ENCODE results near the gene TRIM65. TPM values are rescaled to one million over a fixed set of nuclear protein-coding genes. Genes with fewer than 3 reads are reported as not detected.

TRIM65 gene
- total and polyA plus RNA-seq, 2 of the 13 experiments (the other 11 are each of a cell fraction or from before 2014, with no cell fraction given), result 10.3 to 22.4 TPM

DNA sequence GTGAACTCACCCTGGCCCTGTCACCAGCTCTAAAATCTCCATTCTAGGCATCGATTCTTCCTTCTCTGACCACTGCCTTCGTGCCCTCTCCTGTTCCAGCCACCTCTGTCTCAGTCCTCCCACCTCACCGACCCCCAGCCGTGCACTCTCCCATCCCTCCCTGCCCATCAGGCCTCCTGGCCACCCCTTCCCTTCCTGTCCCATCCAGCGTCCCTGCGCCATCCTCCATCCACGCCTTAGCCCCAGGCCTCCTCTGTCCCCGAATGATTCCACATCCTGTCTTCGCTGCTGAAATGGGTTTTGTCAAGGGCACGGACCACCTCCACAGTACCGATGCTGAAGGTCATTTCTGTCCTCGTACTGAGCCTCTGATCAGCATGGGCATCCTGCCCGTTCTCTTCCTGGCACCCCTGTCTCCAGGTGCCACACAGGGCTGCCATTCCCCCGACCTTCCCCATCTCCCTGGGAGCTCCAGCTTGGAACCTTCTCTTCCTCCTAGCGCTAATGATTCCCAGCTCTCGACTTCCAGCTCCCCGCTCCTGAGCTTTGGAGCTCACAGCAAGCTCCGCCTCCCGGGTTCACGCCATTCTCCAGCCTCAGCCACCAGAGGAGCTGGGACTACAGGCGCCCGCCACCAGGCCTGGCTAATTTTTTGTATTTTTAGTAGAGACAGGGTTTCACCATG, 2.6 kb downstream of the TRIM65 start (continued):
- TF ChIP-seq NR2F1 (CRISPR knock-in tag; IDR thresholded peaks at IDR 0.05) (no peak), NFKBIZ (CRISPR knock-in tag; IDR thresholded peaks at IDR 0.05) (no peak), FOXK1 (CRISPR knock-in tag; IDR thresholded peaks at IDR 0.05; ENCODE audit: borderline replicate concordance, low read depth) (no peak), SP2 (CRISPR knock-in tag; IDR thresholded peaks at IDR 0.05) (no peak), ZNF569 (CRISPR knock-in tag; IDR thresholded peaks at IDR 0.05; ENCODE audit: borderline replicate concordance) (no peak)
- TF ChIP-seq, protein P1, sequence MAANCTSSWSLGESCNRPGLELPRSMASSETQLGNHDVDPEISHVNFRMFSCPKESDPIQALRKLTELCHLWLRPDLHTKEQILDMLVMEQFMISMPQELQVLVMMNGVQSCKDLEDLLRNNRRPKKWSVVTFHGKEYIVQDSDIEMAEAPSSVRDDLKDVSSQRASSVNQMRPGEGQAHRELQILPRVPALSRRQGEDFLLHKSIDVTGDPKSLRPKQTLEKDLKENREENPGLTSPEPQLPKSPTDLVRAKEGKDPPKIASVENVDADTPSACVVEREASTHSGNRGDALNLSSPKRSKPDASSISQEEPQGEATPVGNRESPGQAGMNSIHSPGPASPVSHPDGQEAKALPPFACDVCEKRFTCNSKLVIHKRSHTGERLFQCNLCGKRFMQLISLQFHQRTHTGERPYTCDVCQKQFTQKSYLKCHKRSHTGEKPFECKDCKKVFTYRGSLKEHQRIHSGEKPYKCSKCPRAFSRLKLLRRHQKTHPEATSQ (CRISPR knock-in tag; IDR thresholded peaks at IDR 0.05; ENCODE audit: borderline replicate concordance), result no peak

DNA sequence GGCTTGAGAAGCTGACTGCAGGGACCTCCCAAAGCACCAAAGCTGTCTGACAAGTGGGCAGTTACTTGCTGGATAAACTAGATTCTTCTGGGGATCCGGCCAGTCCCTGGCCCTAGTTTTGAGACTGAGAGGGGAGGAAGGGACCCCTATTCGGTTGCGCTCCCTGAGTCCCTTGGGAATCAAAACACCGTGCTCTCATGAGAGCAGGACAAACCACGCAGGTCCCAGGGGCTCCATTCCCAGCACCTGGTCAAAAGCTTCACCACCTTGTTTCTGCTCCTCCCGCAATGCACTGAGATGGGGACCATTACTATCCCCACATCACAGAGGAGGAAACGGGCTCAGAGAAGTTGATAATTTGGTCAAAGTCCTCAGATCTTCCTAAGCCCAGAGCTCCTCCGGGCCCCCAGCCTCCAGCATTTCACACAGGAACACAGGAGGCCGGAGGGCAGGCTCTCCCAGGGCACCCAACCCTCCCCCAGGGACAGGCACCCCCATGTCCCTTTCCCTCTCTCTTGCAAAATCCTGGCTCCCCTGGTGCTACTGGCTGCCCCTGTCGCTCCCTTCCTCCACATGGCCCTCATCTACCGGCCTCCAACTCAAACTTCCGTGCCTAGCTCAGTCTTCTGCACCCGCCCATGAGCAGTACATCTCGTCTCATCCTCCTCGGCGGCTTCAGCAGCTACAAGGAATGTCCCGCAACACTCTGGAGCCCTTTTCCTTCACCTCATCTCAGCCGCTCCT, 3.3 kb downstream of the TRIM65 start:
- FAIRE-seq (no peak), DNase-seq (ENCODE audit: low spot score) (no peak), ATAC-seq (no peak)
- CTCF ChIA-PET (ENCODE audit: low intra/inter-chr PET ratio, low total read pairs), result no interaction called here
- intact Hi-C loops (cut with micrococcal nuclease; ENCODE audit: unreplicated experiment) (loop anchor here (5.0 kb wide), 1 partner anchor 36 kb away; the partner anchor contains the start of gene WBP2), in situ Hi-C loops (cut with HindIII; ENCODE audit: extremely low pct_ligation_motif_present, low pct_unique_long_range_greater_than_20kb) (no loop called here)
- peaks cover 3 to 8% of the 10 kb centered on the region in 2 experiments; a peak in 2 of 5 replicates for H3K36me3 ChIP-seq (replicated peaks in 1 of 2; ENCODE audit: control insufficient read depth in 1 of 2, insufficient read depth in 2 of 2, low read length in 2 of 2)
- peak overlapping the region; percentile 91 for H3K4me2 ChIP-seq (ENCODE audit: low read depth, low read length)
- no peaks in the 10 kb centered on the region for H4K20me1 ChIP-seq (ENCODE audit: insufficient read depth, low read length)
- no peak overlapping the region for H3K27ac ChIP-seq (ENCODE audit: extremely low read length, insufficient read depth, low read length)
- H3K4me1 ChIP-seq (ENCODE audit: insufficient read depth, low read length), result peaks cover 61% of the 10 kb centered on the region
- H3K9ac ChIP-seq (ENCODE audit: insufficient read depth, low read depth, low read length), result peak overlapping the region; percentile 71
- H3K4me3 ChIP-seq (replicated peaks in 1 of 3; ENCODE audit: insufficient read depth in 1 of 3, low read depth in 2 of 3, low read length in 3 of 3), result peak overlapping the region; percentile 26 to 83 (median 51); a peak in 5 of 6 replicates
- H3K27me3 ChIP-seq (ENCODE audit: control insufficient read depth in 1 of 2, insufficient read depth in 2 of 2, low read length in 2 of 2), result no peaks in the 10 kb centered on the region
- WGBS (ENCODE audit: low lambda C conversion rate), result 19% methylated on average over 16 of the region's 18 CpGs
- BruUV-seq (replicated peaks), result no TSS peak
- H2AFZ ChIP-seq (ENCODE audit: low read length), result no peak overlapping the region
- POLR2A ChIA-PET, result interaction anchor here (0.6 to 12.9 kb wide), 13 partner anchors 10 to 130 kb away, joined by 3 to 423 read pairs (median 11); partner anchors contain the start of genes GALK1, MRPL38, TRIM47 and UNC13D
- peaks cover 10% of the 10 kb centered on the region for H3K79me2 ChIP-seq (ENCODE audit: insufficient read depth, low read length)
- no peaks in the 10 kb centered on the region for H3K9me3 ChIP-seq (ENCODE audit: low read length)
- TF ChIP-seq YEATS4 (CRISPR knock-in tag; IDR thresholded peaks at IDR 0.05; ENCODE audit: borderline replicate concordance), result peak; percentile 16; the same call in 1 of the 2 replicates
- peak; percentile 1 for TF ChIP-seq AGO1 (IDR thresholded peaks at IDR 0.05; ENCODE audit: low read depth, low read length, poor library complexity, severe bottlenecking)
- 0 out of 2 replicates have a peak, but pooled peaks have one; percentile 44 for TF ChIP-seq SALL2 (CRISPR knock-in tag; IDR thresholded peaks at IDR 0.05)
- no peak for TF ChIP-seq SMAD3 (CRISPR knock-in tag; IDR thresholded peaks at IDR 0.05)
- no peak for TF ChIP-seq ZNF572 (CRISPR knock-in tag; IDR thresholded peaks at IDR 0.05)
- TF ChIP-seq ZNF432 (CRISPR knock-in tag; IDR thresholded peaks at IDR 0.05; ENCODE audit: borderline replicate concordance), result no peak
- 0 out of 2 replicates have a peak, but pooled peaks have one; percentile 5 for TF ChIP-seq NFKB2 (CRISPR knock-in tag; IDR thresholded peaks at IDR 0.05; ENCODE audit: borderline replicate concordance)
- peak; percentile 17 for TF ChIP-seq AGO2 (optimal IDR thresholded peaks at IDR 0.05; ENCODE audit: low read depth, low read length)
- TF ChIP-seq, protein P2, sequence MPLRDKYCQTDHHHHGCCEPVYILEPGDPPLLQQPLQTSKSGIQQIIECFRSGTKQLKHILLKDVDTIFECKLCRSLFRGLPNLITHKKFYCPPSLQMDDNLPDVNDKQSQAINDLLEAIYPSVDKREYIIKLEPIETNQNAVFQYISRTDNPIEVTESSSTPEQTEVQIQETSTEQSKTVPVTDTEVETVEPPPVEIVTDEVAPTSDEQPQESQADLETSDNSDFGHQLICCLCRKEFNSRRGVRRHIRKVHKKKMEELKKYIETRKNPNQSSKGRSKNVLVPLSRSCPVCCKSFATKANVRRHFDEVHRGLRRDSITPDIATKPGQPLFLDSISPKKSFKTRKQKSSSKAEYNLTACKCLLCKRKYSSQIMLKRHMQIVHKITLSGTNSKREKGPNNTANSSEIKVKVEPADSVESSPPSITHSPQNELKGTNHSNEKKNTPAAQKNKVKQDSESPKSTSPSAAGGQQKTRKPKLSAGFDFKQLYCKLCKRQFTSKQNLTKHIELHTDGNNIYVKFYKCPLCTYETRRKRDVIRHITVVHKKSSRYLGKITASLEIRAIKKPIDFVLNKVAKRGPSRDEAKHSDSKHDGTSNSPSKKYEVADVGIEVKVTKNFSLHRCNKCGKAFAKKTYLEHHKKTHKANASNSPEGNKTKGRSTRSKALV (CRISPR knock-in tag; IDR thresholded peaks at IDR 0.05), result 0 out of 2 replicates have a peak, but pooled peaks have one; percentile 1

All from HepG2 (cell line).